Measurements from ENCODE around the gene MANEA. TPM values are rescaled to one million over a fixed set of nuclear protein-coding genes. Genes with fewer than 3 reads are reported as not detected.

The MANEA gene
- total and polyA plus RNA-seq, 2 of the 8 experiments (the other 6 are each of a cell fraction or from before 2014, with no cell fraction given) = 2.8 to 10.4 TPM

DNA sequence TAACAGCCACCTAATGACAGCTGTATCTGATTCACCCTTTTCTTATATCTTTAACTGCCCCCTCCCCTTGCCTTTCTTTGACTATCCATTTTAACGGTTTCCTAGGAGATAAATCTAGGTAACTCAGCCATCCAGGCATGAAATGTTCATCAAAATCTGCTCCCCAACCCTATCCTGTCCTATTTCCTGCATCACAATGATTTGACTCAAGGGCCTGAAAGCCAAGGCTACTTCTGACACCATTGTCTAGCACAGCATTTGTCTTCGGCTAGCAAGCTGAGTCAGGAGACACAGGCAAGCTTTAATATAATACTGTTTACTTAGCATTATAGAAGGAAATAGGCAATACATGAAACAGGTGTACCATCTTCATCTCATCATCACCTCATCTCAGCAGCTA lies 31.6 kb upstream of the MANEA start (continued):
- TF ChIP-seq ASH2L (IDR thresholded peaks at IDR 0.05; ENCODE audit: low read length) (no peak), EGR1 (IDR thresholded peaks at IDR 0.05; ENCODE audit: borderline replicate concordance, low read depth, low read length) (no peak), KDM5A (IDR thresholded peaks at IDR 0.05; ENCODE audit: low read length) (no peak)
